ENCODE measurements around the gene ZDHHC20.

The ZDHHC20 gene

GRCh38 chr13:21342699-21343442 lies 116.2 kb downstream of the ZDHHC20 start:
- no peak for TF ChIP-seq CTCF (IDR thresholded peaks at IDR 0.05; ENCODE audit: insufficient read depth, low read depth, low read length, missing control alignments)
- no peak overlapping the region for H3K4me3 ChIP-seq (ENCODE audit: low read length)

GRCh38 chr13:21341637-21342422 lies 117.3 kb downstream of the ZDHHC20 start:
- no peak for TF ChIP-seq CTCF (IDR thresholded peaks at IDR 0.05; ENCODE audit: insufficient read depth, low read depth, low read length, missing control alignments)
- DNase-seq (ENCODE audit: low read depth) = no peak
- H3K4me3 ChIP-seq (ENCODE audit: low read length) = no peak overlapping the region

More at GRCh38 chr13:21342699-21343442, 116.2 kb downstream of the ZDHHC20 start:
- DNase-seq (ENCODE audit: low read depth) = no peak

GRCh38 chr13:21338639-21339278 lies 120.3 kb downstream of the ZDHHC20 start:
- H3K4me3 ChIP-seq (ENCODE audit: low read length) = no peak overlapping the region
- no peak for DNase-seq (ENCODE audit: low read depth)
- TF ChIP-seq CTCF (IDR thresholded peaks at IDR 0.05; ENCODE audit: insufficient read depth, low read depth, low read length, missing control alignments) = no peak

GRCh38 chr13:21338156-21338555 lies 120.9 kb downstream of the ZDHHC20 start:
- no peak overlapping the region for H3K4me3 ChIP-seq (ENCODE audit: low read length)
- peak; percentile 4 for DNase-seq (ENCODE audit: low read depth)
- TF ChIP-seq CTCF (IDR thresholded peaks at IDR 0.05; ENCODE audit: insufficient read depth, low read depth, low read length, missing control alignments) = peak; percentile 12

GRCh38 chr13:21336609-21337349 lies 122.3 kb downstream of the ZDHHC20 start:
- DNase-seq (ENCODE audit: low read depth) = no peak
- TF ChIP-seq CTCF (IDR thresholded peaks at IDR 0.05; ENCODE audit: insufficient read depth, low read depth, low read length, missing control alignments) = no peak

GRCh38 chr13:21333186-21333585 lies 125.9 kb downstream of the ZDHHC20 start:
- no peak for DNase-seq (ENCODE audit: low read depth)
- no peak overlapping the region for H3K4me3 ChIP-seq (ENCODE audit: low read length)
- TF ChIP-seq CTCF (IDR thresholded peaks at IDR 0.05; ENCODE audit: insufficient read depth, low read depth, low read length, missing control alignments) = no peak

More at GRCh38 chr13:21336609-21337349, 122.3 kb downstream of the ZDHHC20 start:
- H3K4me3 ChIP-seq (ENCODE audit: low read length) = no peak overlapping the region
